Measurements from ENCODE around the gene CBX4. TPM values are rescaled to one million over a fixed set of nuclear protein-coding genes. Genes with fewer than 3 reads are reported as not detected.

Gene CBX4
- total and polyA plus RNA-seq, 2 of the 13 experiments (the other 11 are each of a cell fraction or from before 2014, with no cell fraction given): 25.8 to 50.8 TPM

GRCh38 chr17:79841369-79842135, 2.3 kb upstream of the CBX4 start (continued):
- TF ChIP-seq TERF1 (CRISPR knock-in tag; IDR thresholded peaks at IDR 0.05): no peak
- TF ChIP-seq NR0B2 (CRISPR knock-in tag; IDR thresholded peaks at IDR 0.05): no peak
- TF ChIP-seq ZBTB7A (CRISPR knock-in tag; IDR thresholded peaks at IDR 0.05): no peak
- no peak for TF ChIP-seq EED (CRISPR knock-in tag; IDR thresholded peaks at IDR 0.05)
- TF ChIP-seq ZNF768 (CRISPR knock-in tag; IDR thresholded peaks at IDR 0.05): no peak
- TF ChIP-seq ZNF569 (CRISPR knock-in tag; IDR thresholded peaks at IDR 0.05; ENCODE audit: borderline replicate concordance): no peak
- TF ChIP-seq NR2F1 (CRISPR knock-in tag; IDR thresholded peaks at IDR 0.05): no peak
- no peak for TF ChIP-seq MYC (CRISPR knock-in tag; IDR thresholded peaks at IDR 0.05; ENCODE audit: borderline replicate concordance)
- TF ChIP-seq, protein P1, sequence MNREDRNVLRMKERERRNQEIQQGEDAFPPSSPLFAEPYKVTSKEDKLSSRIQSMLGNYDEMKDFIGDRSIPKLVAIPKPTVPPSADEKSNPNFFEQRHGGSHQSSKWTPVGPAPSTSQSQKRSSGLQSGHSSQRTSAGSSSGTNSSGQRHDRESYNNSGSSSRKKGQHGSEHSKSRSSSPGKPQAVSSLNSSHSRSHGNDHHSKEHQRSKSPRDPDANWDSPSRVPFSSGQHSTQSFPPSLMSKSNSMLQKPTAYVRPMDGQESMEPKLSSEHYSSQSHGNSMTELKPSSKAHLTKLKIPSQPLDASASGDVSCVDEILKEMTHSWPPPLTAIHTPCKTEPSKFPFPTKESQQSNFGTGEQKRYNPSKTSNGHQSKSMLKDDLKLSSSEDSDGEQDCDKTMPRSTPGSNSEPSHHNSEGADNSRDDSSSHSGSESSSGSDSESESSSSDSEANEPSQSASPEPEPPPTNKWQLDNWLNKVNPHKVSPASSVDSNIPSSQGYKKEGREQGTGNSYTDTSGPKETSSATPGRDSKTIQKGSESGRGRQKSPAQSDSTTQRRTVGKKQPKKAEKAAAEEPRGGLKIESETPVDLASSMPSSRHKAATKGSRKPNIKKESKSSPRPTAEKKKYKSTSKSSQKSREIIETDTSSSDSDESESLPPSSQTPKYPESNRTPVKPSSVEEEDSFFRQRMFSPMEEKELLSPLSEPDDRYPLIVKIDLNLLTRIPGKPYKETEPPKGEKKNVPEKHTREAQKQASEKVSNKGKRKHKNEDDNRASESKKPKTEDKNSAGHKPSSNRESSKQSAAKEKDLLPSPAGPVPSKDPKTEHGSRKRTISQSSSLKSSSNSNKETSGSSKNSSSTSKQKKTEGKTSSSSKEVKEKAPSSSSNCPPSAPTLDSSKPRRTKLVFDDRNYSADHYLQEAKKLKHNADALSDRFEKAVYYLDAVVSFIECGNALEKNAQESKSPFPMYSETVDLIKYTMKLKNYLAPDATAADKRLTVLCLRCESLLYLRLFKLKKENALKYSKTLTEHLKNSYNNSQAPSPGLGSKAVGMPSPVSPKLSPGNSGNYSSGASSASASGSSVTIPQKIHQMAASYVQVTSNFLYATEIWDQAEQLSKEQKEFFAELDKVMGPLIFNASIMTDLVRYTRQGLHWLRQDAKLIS (CRISPR knock-in tag; IDR thresholded peaks at IDR 0.05): no peak
- TF ChIP-seq ASH2L (IDR thresholded peaks at IDR 0.05; ENCODE audit: insufficient read length, low read depth, low read length): no peak
- no peak for TF ChIP-seq GRHL1 (CRISPR knock-in tag; conservative IDR thresholded peaks at IDR 0.05)
- TF ChIP-seq, protein P2, sequence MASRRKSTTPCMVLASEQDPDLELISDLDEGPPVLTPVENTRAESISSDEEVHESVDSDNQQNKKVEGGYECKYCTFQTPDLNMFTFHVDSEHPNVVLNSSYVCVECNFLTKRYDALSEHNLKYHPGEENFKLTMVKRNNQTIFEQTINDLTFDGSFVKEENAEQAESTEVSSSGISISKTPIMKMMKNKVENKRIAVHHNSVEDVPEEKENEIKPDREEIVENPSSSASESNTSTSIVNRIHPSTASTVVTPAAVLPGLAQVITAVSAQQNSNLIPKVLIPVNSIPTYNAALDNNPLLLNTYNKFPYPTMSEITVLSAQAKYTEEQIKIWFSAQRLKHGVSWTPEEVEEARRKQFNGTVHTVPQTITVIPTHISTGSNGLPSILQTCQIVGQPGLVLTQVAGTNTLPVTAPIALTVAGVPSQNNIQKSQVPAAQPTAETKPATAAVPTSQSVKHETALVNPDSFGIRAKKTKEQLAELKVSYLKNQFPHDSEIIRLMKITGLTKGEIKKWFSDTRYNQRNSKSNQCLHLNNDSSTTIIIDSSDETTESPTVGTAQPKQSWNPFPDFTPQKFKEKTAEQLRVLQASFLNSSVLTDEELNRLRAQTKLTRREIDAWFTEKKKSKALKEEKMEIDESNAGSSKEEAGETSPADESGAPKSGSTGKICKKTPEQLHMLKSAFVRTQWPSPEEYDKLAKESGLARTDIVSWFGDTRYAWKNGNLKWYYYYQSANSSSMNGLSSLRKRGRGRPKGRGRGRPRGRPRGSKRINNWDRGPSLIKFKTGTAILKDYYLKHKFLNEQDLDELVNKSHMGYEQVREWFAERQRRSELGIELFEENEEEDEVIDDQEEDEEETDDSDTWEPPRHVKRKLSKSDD (CRISPR knock-in tag; IDR thresholded peaks at IDR 0.05; ENCODE audit: low read depth): peak; percentile 92
- TF ChIP-seq ZNF101 (CRISPR knock-in tag; IDR thresholded peaks at IDR 0.05; ENCODE audit: borderline replicate concordance, low read depth): no peak
- TF ChIP-seq TBL1XR1 (IDR thresholded peaks at IDR 0.05; ENCODE audit: borderline replicate concordance, low read length, partially characterized antibody): no peak
